AG20443 (cell line): ENCODE results near the gene THAP7.
A peak's percentile ranks its signal among the peaks of the same experiment; 100 is the strongest.

Source experiments
- DNase-seq: peaks from one replicate; pipeline ENCODE4 v3.0.0; 2012; ENCODE audit warnings: low spot score, mixed read lengths

The THAP7 gene

GRCh38 chr22:21031545-21032036 lies 29.7 kb upstream of the THAP7 start:
- DNase-seq, result no peak

DNA sequence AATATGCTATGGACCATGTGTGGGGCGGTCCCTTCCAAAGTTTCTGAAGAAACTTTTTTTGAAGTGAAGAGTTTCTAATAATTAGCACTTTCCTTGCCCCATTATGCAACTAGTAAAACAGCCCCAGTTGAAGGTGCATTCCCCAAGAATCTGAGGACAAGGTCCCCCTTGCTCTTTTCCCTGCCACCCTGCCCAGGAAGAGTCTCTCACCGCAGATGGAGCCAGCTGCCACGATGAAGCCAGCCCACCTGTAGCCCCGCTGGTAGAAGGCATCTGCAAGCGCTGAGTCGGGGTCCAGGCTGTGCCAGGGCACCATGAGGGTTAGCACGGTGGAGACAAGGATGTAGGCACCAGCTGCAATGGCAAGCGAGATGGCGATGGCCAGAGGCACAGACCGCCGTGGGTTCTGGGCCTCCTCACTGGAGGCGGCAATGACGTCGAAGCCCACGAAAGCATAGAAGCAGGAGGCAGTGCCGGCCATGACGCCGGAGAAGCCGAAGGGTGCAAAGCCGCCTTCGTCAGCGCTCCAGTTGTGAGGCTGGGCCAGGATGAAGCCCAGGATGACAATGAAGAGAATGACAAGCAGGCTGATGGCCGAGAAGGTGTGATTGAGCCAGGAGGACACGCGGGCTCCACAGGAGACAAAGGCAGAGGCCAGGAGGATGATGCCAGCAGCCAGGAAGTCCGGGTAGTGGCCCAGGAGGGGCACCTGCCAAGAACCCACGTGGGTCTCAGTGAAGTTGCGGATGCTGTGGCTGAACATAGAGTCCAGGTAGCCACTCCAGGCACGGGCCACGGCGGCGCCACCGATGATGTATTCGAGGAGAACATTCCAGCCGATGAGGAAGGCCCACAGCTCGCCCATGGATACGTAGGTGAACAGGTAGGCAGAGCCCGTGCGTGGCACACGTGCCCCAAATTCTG lies 29.0 kb upstream of the THAP7 start:
- DNase-seq, result no peak

- no peak for DNase-seq
Measured at GRCh38 chr22:21030032-21030431, 28.1 kb upstream of the THAP7 start.

GRCh38 chr22:21029486-21030025 lies 27.6 kb upstream of the THAP7 start:
- DNase-seq, result no peak

- no peak for DNase-seq
Measured at GRCh38 chr22:21028277-21029251, 26.6 kb upstream of the THAP7 start.

- DNase-seq, result peak; percentile 74
Measured at GRCh38 chr22:21026783-21027692, 25.1 kb upstream of the THAP7 start.

- no peak for DNase-seq
Measured at GRCh38 chr22:21025763-21026755, 24.1 kb upstream of the THAP7 start.

DNA sequence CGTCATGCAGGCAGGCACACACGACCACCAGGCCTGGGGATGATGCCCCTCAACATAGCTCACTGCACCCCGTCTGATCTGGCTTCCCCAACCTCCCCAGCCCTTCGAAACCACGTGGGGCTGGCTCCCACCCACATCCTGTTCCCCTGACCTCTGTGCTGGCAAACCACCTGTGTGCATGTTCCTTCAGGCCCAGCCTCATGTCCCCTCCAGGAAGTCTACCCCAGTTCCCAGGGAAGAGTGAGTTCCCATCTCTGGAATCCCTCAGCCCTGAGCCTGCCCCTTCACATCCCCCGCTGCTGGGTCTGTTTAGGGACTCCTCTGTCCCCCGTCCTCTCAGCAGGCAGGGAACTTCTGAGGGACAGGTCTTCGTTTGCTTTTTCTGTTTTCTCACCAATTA lies 23.3 kb upstream of the THAP7 start:
- DNase-seq, result no peak

- no peak for DNase-seq
Measured at GRCh38 chr22:21022955-21023614, 21.2 kb upstream of the THAP7 start.

- no peak for DNase-seq
Measured at GRCh38 chr22:21022507-21022906, 20.6 kb upstream of the THAP7 start.

DNA sequence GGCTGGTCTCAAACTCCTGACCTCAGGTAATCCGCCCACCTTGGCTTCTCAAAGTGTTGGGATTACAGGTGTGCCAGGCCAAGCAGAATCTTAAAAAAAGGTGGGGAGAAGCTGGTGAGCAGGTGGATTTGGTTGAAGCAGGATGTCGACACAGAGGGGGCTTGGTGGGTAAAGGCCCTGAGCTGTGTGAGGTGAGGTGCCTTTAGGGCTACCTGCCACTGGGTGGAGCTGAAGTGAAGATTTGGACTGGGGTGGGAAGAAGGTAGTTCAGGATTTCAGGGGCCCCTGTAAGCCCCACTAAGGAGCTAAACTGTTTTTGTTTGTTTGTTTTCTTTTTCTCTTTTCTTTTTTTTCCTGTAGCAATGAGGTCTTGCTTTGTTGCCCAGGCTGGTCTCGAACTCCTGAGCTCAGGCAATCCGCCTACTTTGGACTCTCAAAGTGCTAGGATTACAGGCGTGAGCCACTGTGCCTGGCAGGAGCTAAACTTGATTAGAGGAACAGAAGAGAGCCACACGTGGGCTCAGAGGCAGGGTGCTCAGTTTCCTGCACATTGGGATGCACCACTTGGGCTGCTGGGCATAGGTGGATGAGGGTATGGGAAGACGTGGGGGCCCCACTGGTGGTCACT lies 19.0 kb upstream of the THAP7 start:
- peak; percentile 42 for DNase-seq

- DNase-seq, result no peak
Measured at GRCh38 chr22:21018314-21018713, 16.4 kb upstream of the THAP7 start.

- no peak for DNase-seq
Measured at GRCh38 chr22:21016644-21017420, 14.9 kb upstream of the THAP7 start.

GRCh38 chr22:21015466-21016006 lies 13.6 kb upstream of the THAP7 start:
- no peak for DNase-seq

GRCh38 chr22:21014726-21015465 lies 13.0 kb upstream of the THAP7 start, which contains the start of gene P2RX6:
TSS of gene P2RX6 (plus strand) at chr22:21015165. CDS start at chr22:21015175, 10 bp downstream.
- peak; percentile 44 for DNase-seq

GRCh38 chr22:21014202-21014725 lies 12.3 kb upstream of the THAP7 start:
- DNase-seq, result peak; percentile 97
